Pancreas (tissue), 10 donors: Measurements from ENCODE around the gene ADGRA1. TPM values are rescaled to one million over a fixed set of nuclear protein-coding genes. Genes with fewer than 3 reads are reported as not detected.

ENCODE experiments used
- ATAC-seq, 4 donors: fragments of 200-7000 bp; cut with Tn5 transposase; one replicate each; pipeline versions ENCODE4 v1.8.0 to v1.9.1; 2020; ENCODE audit warnings: mild to moderate bottlenecking in 4 of 4, moderate library complexity in 4 of 4
- DNase-seq, 6 donors: peaks; one replicate each; pipeline ENCODE4 v3.0.0-alpha.2; 2020
- FAIRE-seq: peaks from 2 replicates; lab custom pipeline; 2012; peaks lifted over from hg19 to GRCh38; lab: Jason Lieb, UNC
- H3K27ac ChIP-seq, 4 donors: fragments of 200-600 bp; sonication (generic); 1 replicate in 3 of 4; 2 replicates in 1 of 4; pipeline versions ENCODE4 v1.5.0 to v1.8.0; 2020
- H3K27me3 ChIP-seq, 4 donors: fragments of 200-600 bp; one replicate each; pipeline ENCODE4 v1.8.0; 2021
- H3K36me3 ChIP-seq, 3 donors: fragments of 200-600 bp; sonication (generic) in 1 of 3; one replicate each; pipeline versions ENCODE4 v1.5.0 to v1.8.0; 2020 to 2021
- H3K4me1 ChIP-seq, 3 donors: fragments of 200-600 bp; one replicate each; pipeline ENCODE4 v1.8.0; 2021
- H3K4me3 ChIP-seq, 4 donors: fragments of 200-600 bp; sonication (generic) in 2 of 4; one replicate each; pipeline versions ENCODE4 v1.5.0 to v1.8.0; 2020 to 2021
- H3K9me3 ChIP-seq, 4 donors: fragments of 200-600 bp; one replicate each; pipeline ENCODE4 v1.8.0; 2021
- CTCF ChIP-seq, 4 donors: fragments of 200-600 bp; sonication (generic) in 3 of 4; IDR thresholded peaks; one replicate each; pipeline versions ENCODE4 v1.5.0 to v1.8.0; 2021; ENCODE audit warnings: antibody characterized with exemption in 4 of 4
- WGBS, 2 donors: extraction: QIAGEN DNeasy Blood & Tissue Kit; methylation state at CpG; one replicate each; pipeline ENCODE4 v1.1.7; 2013; 5-methylcytosine and 5-hydroxymethylcytosine counted together
- intact Hi-C, 3 donors: fragments of 100-400 bp; cut with DNase I; formaldehyde crosslinking; loops; one replicate each; pipeline versions ENCODE4 v1.11.1 to v1.14.2; 2022
- polyA plus RNA-seq, 2 donors: library from polyadenylated mRNA; stranded (reverse); fragments of 200-250 nt; gene quantifications; one replicate each; pipeline ENCODE4 v1.2.3, GENCODE V29; 2013
- total RNA-seq, 6 donors: library from RNA; stranded (reverse); fragmentation: NEBNext Ultra II Directional in 4 of 6; extraction: Animal tissue kit (Norgen Biotek cat#: 25700) in 4 of 6; gene quantifications; one replicate each; pipeline versions ENCODE4 v1.2.1 to v1.2.4, GENCODE V29; 2021 to 2023
- donor health status: healthy with polysubstance abuse.
- donor health status: DM: no; HTN: no; CAD: no; lungs with moderate emphysema.
- donor health status: DM: no; HTN: no; CAD: no.
- donor health status: control.
- donor health status: control.
- donor health status: Bipolar disorder and iron deficiency.
- donor health status: DM: yes; HTN: yes; CAD: no.
- donor health status: DM: no; HTN: no; CAD: no.
- donor health status: DM: no; HTN: no; CAD: no.
- donor health status: DM: yes; HTN: yes; CAD: no.

Gene ADGRA1
- total and polyA plus RNA-seq, 8 donors = 0.03 to 0.85 (median 0.12) TPM; not detected in 1

- H3K27ac ChIP-seq = no peak overlapping the region
- H3K9me3 ChIP-seq = no peaks in the 10 kb centered on the region
- no peak for TF ChIP-seq CTCF (IDR thresholded peaks at IDR 0.05)
- no peak overlapping the region for H3K4me3 ChIP-seq
- no peaks in the 10 kb centered on the region for H3K27me3 ChIP-seq
- no peaks in the 10 kb centered on the region for H3K4me1 ChIP-seq
- DNase-seq (peak in 3 of 6 donors; percentile 12 to 56 (median 32)), FAIRE-seq (no peak), ATAC-seq (no peak)
- no peaks in the 10 kb centered on the region for H3K36me3 ChIP-seq
- intact Hi-C loops = loop anchor here in 2 of 3 donors (10.0 kb wide), 5 partner anchors 178 to 468 kb away; partner anchors contain the start of gene CFAP46 (in 1 of the 2)
- 64 to 77% methylated on average over 33 of the region's 33 CpGs for WGBS, 2 donors
Measured at GRCh38 chr10:133122171-133122935, 34.6 kb downstream of the ADGRA1 start.

GRCh38 chr10:133123050-133123745, 35.5 kb downstream of the ADGRA1 start:
- TF ChIP-seq CTCF (IDR thresholded peaks at IDR 0.05) = no peak
- FAIRE-seq (no peak), ATAC-seq (no peak), DNase-seq (peak in 3 of 6 donors; percentile 11 to 52 (median 47))
- no peaks in the 10 kb centered on the region for H3K9me3 ChIP-seq
- H3K27me3 ChIP-seq = no peaks in the 10 kb centered on the region
- 53 to 62% methylated on average over 39 of the region's 39 CpGs for WGBS, 2 donors
- intact Hi-C loops = loop anchor here in 2 of 3 donors (10.0 kb wide), 5 partner anchors 178 to 468 kb away; partner anchors contain the start of gene CFAP46 (in 1 of the 2)
- no peak overlapping the region for H3K27ac ChIP-seq
- H3K36me3 ChIP-seq = no peaks in the 10 kb centered on the region
- H3K4me3 ChIP-seq = no peak overlapping the region
- H3K4me1 ChIP-seq = no peaks in the 10 kb centered on the region

- intact Hi-C loops = loop anchor here in 2 of 3 donors (10.0 kb wide), 5 partner anchors 179 to 469 kb away; partner anchors contain the start of gene CFAP46 (in 1 of the 2)
- peak in 3 of 6 donors; percentile 9 to 53 (median 50) for DNase-seq
- no peak for TF ChIP-seq CTCF (IDR thresholded peaks at IDR 0.05)
- Histone ChIP-seq H3K4me3 (no peak overlapping the region), H3K36me3 (no peaks in the 10 kb centered on the region), H3K27ac (no peak overlapping the region), H3K27me3 (no peaks in the 10 kb centered on the region), H3K9me3 (no peaks in the 10 kb centered on the region), H3K4me1 (no peaks in the 10 kb centered on the region)
- FAIRE-seq = no peak
- peak in 1 of 4 donors; percentile 20 for ATAC-seq
- WGBS, 2 donors = 56 to 60% methylated on average over 23 of the region's 23 CpGs
Measured at GRCh38 chr10:133123746-133124356, 36.1 kb downstream of the ADGRA1 start.

GRCh38 chr10:133124357-133125211, 36.9 kb downstream of the ADGRA1 start:
- WGBS, 2 donors = 24 to 29% methylated on average over 51 to 58 of the region's 58 CpGs
- no peaks in the 10 kb centered on the region for H3K9me3 ChIP-seq
- H3K4me3 ChIP-seq = no peak overlapping the region
- H3K27me3 ChIP-seq = no peaks in the 10 kb centered on the region
- TF ChIP-seq CTCF (IDR thresholded peaks at IDR 0.05) = peak in 3 of 4 donors; percentile 56 to 72 (median 56)
- no peak overlapping the region for H3K27ac ChIP-seq
- no peaks in the 10 kb centered on the region for H3K36me3 ChIP-seq
- intact Hi-C loops = loop anchor here in 2 of 3 donors (10.0 kb wide), 5 partner anchors 180 to 470 kb away; partner anchors contain the start of gene CFAP46 (in 1 of the 2)
- DNase-seq = peak in 5 of 6 donors; percentile 18 to 87 (median 40)
- no peaks in the 10 kb centered on the region for H3K4me1 ChIP-seq
- no peak for FAIRE-seq
- peak; percentile 71 to 92 (median 90) for ATAC-seq
